Keratinocyte (primary cell): ENCODE data around the gene PARD3B. TPM values are rescaled to one million over a fixed set of nuclear protein-coding genes. Genes with fewer than 3 reads are reported as not detected.
A peak's percentile ranks its signal among the peaks of the same experiment; 100 is the strongest.

Source experiments
- DNase-seq: peaks from one replicate; pipeline ENCODE4 v3.0.0-alpha.2; 2011; ENCODE audit warnings: low read depth, missing footprints, low spot score
- FAIRE-seq: peaks from 2 replicates; lab custom pipeline; 2011; peaks lifted over from hg19 to GRCh38; lab: Jason Lieb, UNC
- H2AFZ ChIP-seq: 2 replicates; pipeline ENCODE4 v1.6.0; 2012; ENCODE audit warnings: low read length, control low read depth, inconsistent platforms; ENCODE audit not compliant: control insufficient read depth
- H3K27ac ChIP-seq: 2 replicates; pipeline ENCODE4 v1.5.1; 2011; ENCODE audit warnings: low read length; ENCODE audit not compliant: control insufficient read depth, insufficient read depth
- H3K27me3 ChIP-seq: 3 replicates; pipeline ENCODE4 v1.6.0; 2011; ENCODE audit warnings: low read length; ENCODE audit not compliant: control insufficient read depth, insufficient read depth; ENCODE audit errors: extremely low read depth
- H3K36me3 ChIP-seq, 2 experiments: 2 replicates in 1 of 2; 3 replicates in 1 of 2; pipeline ENCODE4 v1.5.1; 2011; ENCODE audit warnings: low read length in 2 of 2, mild to moderate bottlenecking in 1 of 2; ENCODE audit not compliant: control insufficient read depth in 2 of 2, insufficient read depth in 2 of 2; ENCODE audit errors: extremely low read depth in 1 of 2
- H3K4me1 ChIP-seq: 3 replicates; pipeline ENCODE4 v1.5.1; 2011; ENCODE audit warnings: low read length; ENCODE audit not compliant: control insufficient read depth, insufficient read depth; ENCODE audit errors: extremely low read depth
- H3K4me2 ChIP-seq: 3 replicates; pipeline ENCODE4 v1.6.0; 2011; ENCODE audit warnings: low read depth, low read length; ENCODE audit not compliant: control insufficient read depth, insufficient read depth; ENCODE audit errors: extremely low read depth
- H3K4me3 ChIP-seq, 3 experiments: fragments of 200-600 bp in 1 of 3; sonication (generic) in 1 of 3; 2 replicates in 2 of 3; 3 replicates in 1 of 3; pipeline ENCODE4 v1.5.1; 2011 to 2016; ENCODE audit warnings: low read length in 3 of 3, mild to moderate bottlenecking in 3 of 3, control low read depth in 2 of 3, inconsistent platforms in 1 of 3, low read depth in 1 of 3, mixed read lengths in 1 of 3, mixed run types in 1 of 3, moderate library complexity in 1 of 3; ENCODE audit not compliant: control insufficient read depth in 2 of 3, insufficient read depth in 2 of 3; ENCODE audit errors: extremely low read depth in 1 of 3
- H3K79me2 ChIP-seq: 2 replicates; pipeline ENCODE4 v1.6.0; 2012; ENCODE audit warnings: low read length; ENCODE audit not compliant: control insufficient read depth, insufficient read depth
- H3K9ac ChIP-seq: 3 replicates; pipeline ENCODE4 v1.6.0; 2011; ENCODE audit warnings: low read length; ENCODE audit not compliant: control insufficient read depth, insufficient read depth; ENCODE audit errors: extremely low read depth
- H3K9me1 ChIP-seq: 3 replicates; pipeline ENCODE4 v1.6.0; 2011; ENCODE audit warnings: low read length; ENCODE audit not compliant: control insufficient read depth, insufficient read depth; ENCODE audit errors: extremely low read depth
- H3K9me3 ChIP-seq: 2 replicates; pipeline ENCODE4 v1.5.1; 2012; ENCODE audit warnings: low read depth, low read length; ENCODE audit not compliant: control insufficient read depth
- H4K20me1 ChIP-seq: 3 replicates; pipeline ENCODE4 v1.6.0; 2011; ENCODE audit warnings: low read length; ENCODE audit not compliant: control insufficient read depth, insufficient read depth; ENCODE audit errors: extremely low read depth
- CTCF ChIP-seq, 3 experiments: IDR thresholded peaks in 1 of 3; conservative IDR thresholded peaks in 1 of 3; optimal IDR thresholded peaks in 1 of 3; 2 replicates in 2 of 3; 3 replicates in 1 of 3; pipeline versions ENCODE3 to v1.5.1; 2011; ENCODE audit warnings: low read length in 3 of 3, mild to moderate bottlenecking in 3 of 3, moderate library complexity in 2 of 3, control low read depth in 1 of 3, inconsistent platforms in 1 of 3; ENCODE audit not compliant: insufficient read depth in 2 of 3; ENCODE audit errors: extremely low read depth in 1 of 3
- EZH2 ChIP-seq: IDR thresholded peaks from one replicate; pipeline ENCODE4 v1.6.1; 2012; ENCODE audit warnings: inconsistent platforms, mild to moderate bottlenecking, low read length, moderate library complexity
- dilution Hi-C: fragments of 300-500 bp; cut with MboI; formaldehyde crosslinking; loops from one replicate; pipeline ENCODE4 v1.7.0; 2020; ENCODE audit warnings: low sequenced_read_pairs; ENCODE audit not compliant: extremely low pct_ligation_motif_present
- polyA plus RNA-seq, 5 experiments: library from polyadenylated mRNA; depleted of rRNA in 3 of 5; stranded (reverse) in 3 of 5; stranded (forward) in 1 of 5; unstranded in 1 of 5; fragments of >200 nt; gene quantifications; 1 replicate in 1 of 5; 2 replicates in 3 of 5; 3 replicates in 1 of 5; pipeline versions ENCODE4 v1.2.1 to v1.2.3, GENCODE V29; 2011 to 2012; ENCODE audit warnings: missing spikeins in 2 of 5, low read depth in 1 of 5, low replicate concordance in 1 of 5

PARD3B gene
- polyA plus RNA-seq, 1 donor (not counting 4 experiments of a cell fraction or from before 2014, with no cell fraction given) = 1.2 TPM

GRCh38 chr2:204885747-204886146 lies 340.5 kb downstream of the PARD3B start:
- no peaks in the 10 kb centered on the region for H3K27me3 ChIP-seq
- no peak overlapping the region for H2AFZ ChIP-seq
- H3K79me2 ChIP-seq = no peaks in the 10 kb centered on the region
- no peak overlapping the region for H3K9ac ChIP-seq
- no peak overlapping the region for H3K27ac ChIP-seq
- DNase-seq (no peak), FAIRE-seq (no peak)
- H3K9me1 ChIP-seq = no peaks in the 10 kb centered on the region
- no peaks in the 10 kb centered on the region for H3K9me3 ChIP-seq
- H3K4me2 ChIP-seq = no peak overlapping the region
- H4K20me1 ChIP-seq = no peaks in the 10 kb centered on the region
- dilution Hi-C loops = no loop called here
- no peak overlapping the region for H3K4me3 ChIP-seq
- H3K4me1 ChIP-seq = no peaks in the 10 kb centered on the region
- no peaks in the 10 kb centered on the region for H3K36me3 ChIP-seq
- TF ChIP-seq CTCF (optimal IDR thresholded peaks at IDR 0.05 in 1 of 3, IDR thresholded peaks at IDR 0.05 in 1 of 3, conservative IDR thresholded peaks at IDR 0.05 in 1 of 3; ENCODE audit: extremely low read depth in 1 of 3, insufficient read depth in 2 of 3, low read length in 3 of 3) = peak in 1 of 3 experiments; percentile 9
- no peak for TF ChIP-seq EZH2

DNA sequence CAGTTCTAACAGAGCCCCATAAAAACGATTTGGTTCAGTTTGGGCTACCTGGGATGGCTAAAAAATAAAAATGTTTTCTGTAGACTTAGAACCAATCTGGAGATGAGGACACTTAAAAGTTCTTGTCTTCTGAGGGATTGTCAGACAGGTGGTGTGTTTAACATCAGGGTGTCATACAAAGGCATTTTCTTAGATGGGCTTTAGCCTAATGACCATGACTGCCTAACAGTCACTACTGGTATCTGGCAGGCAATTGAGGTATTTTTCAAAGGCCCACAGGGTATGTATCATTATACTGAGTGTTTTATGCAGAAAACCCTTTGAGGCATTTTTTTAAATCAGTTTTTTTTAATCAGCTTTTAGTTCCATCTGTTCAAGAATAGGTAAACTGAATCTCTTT lies 341.4 kb downstream of the PARD3B start:
- H2AFZ ChIP-seq = no peak overlapping the region
- H3K9me3 ChIP-seq = no peaks in the 10 kb centered on the region
- no peaks in the 10 kb centered on the region for H3K4me1 ChIP-seq
- TF ChIP-seq EZH2 (no peak), CTCF (optimal IDR thresholded peaks at IDR 0.05 in 1 of 3, IDR thresholded peaks at IDR 0.05 in 1 of 3, conservative IDR thresholded peaks at IDR 0.05 in 1 of 3; ENCODE audit: extremely low read depth in 1 of 3, insufficient read depth in 2 of 3, low read length in 3 of 3) (no peak)
- DNase-seq (no peak), FAIRE-seq (no peak)
- no peak overlapping the region for H3K4me2 ChIP-seq
- H3K36me3 ChIP-seq = no peaks in the 10 kb centered on the region
- no peak overlapping the region for H3K27ac ChIP-seq
- no peaks in the 10 kb centered on the region for H3K27me3 ChIP-seq
- no peaks in the 10 kb centered on the region for H4K20me1 ChIP-seq
- no peaks in the 10 kb centered on the region for H3K9me1 ChIP-seq
- H3K9ac ChIP-seq = no peak overlapping the region
- H3K4me3 ChIP-seq = no peak overlapping the region
- no peaks in the 10 kb centered on the region for H3K79me2 ChIP-seq
- dilution Hi-C loops = no loop called here
